ENCODE results near the gene VILL. TPM values are rescaled to one million over a fixed set of nuclear protein-coding genes. Genes with fewer than 3 reads are reported as not detected.

VILL gene
- total RNA-seq, 4 donors from 2014 or later: 112 to 214 (median 172) TPM

- H3K27me3 ChIP-seq: no peaks in the 10 kb centered on the region
- peaks cover 39 to 82% (median 60%) of the 10 kb centered on the region in 4 donors for H3K4me1 ChIP-seq
- no peak overlapping the region for H3K4me3 ChIP-seq
- DNase-seq: no peak
- intact Hi-C loops (cut with DNase I; ENCODE audit: low total_unique reads): no loop called here
- no peaks in the 10 kb centered on the region for H3K36me3 ChIP-seq
- H3K9me3 ChIP-seq: no peaks in the 10 kb centered on the region
- WGBS, 2 donors (ENCODE audit: low coverage in 1 of 2): 75 to 85% methylated on average over 7 to 8 of the region's 8 CpGs
- TF ChIP-seq POLR2A (IDR thresholded peaks at IDR 0.05) (no peak), POLR2AphosphoS5 (IDR thresholded peaks at IDR 0.05) (peak in 2 of 3 donors; percentile 25 to 57)
- in situ Hi-C loops (cut with MboI; ENCODE audit: low pct_ligation_motif_present in 1 of 4, low pct_unique_long_range_greater_than_20kb in 1 of 4, low sequenced_read_pairs in 3 of 4): no loop called here
- H3K27ac ChIP-seq: peak overlapping the region; percentile 63 to 77 (median 72)
Measured at GRCh38 chr3:37943631-37944314, 46.8 kb upstream of the VILL start.

GRCh38 chr3:37944391-37944842 is 46.2 kb upstream of the VILL start:
- peak overlapping the region; percentile 63 to 77 (median 72) for H3K27ac ChIP-seq
- H3K27me3 ChIP-seq: no peaks in the 10 kb centered on the region
- intact Hi-C loops (cut with DNase I; ENCODE audit: low total_unique reads) (no loop called here), in situ Hi-C loops (cut with MboI; ENCODE audit: low pct_ligation_motif_present in 1 of 4, low pct_unique_long_range_greater_than_20kb in 1 of 4, low sequenced_read_pairs in 3 of 4) (no loop called here)
- H3K4me3 ChIP-seq: no peak overlapping the region
- WGBS, 2 donors (ENCODE audit: low coverage in 1 of 2): 14 to 17% methylated on average over 2 of the region's 2 CpGs
- no peak for DNase-seq
- H3K9me3 ChIP-seq: no peaks in the 10 kb centered on the region
- no peaks in the 10 kb centered on the region for H3K36me3 ChIP-seq
- H3K4me1 ChIP-seq: peaks cover 39 to 78% (median 58%) of the 10 kb centered on the region in 4 donors
- TF ChIP-seq POLR2A (IDR thresholded peaks at IDR 0.05) (no peak), POLR2AphosphoS5 (IDR thresholded peaks at IDR 0.05) (no peak), CTCF (IDR thresholded peaks at IDR 0.05) (no peak), EP300 (IDR thresholded peaks at IDR 0.05; ENCODE audit: low read depth) (no peak)

GRCh38 chr3:37945156-37945806 is 45.3 kb upstream of the VILL start:
- no peak for TF ChIP-seq POLR2AphosphoS5 (IDR thresholded peaks at IDR 0.05)
- TF ChIP-seq EP300 (IDR thresholded peaks at IDR 0.05; ENCODE audit: low read depth): no peak
- TF ChIP-seq POLR2A (IDR thresholded peaks at IDR 0.05): no peak
- TF ChIP-seq CTCF (IDR thresholded peaks at IDR 0.05): no peak
- Histone ChIP-seq H3K4me3 (no peak overlapping the region), H3K36me3 (peaks cover 0 to 2% (median 0%) of the 10 kb centered on the region in 4 donors), H3K9me3 (no peaks in the 10 kb centered on the region), H3K27ac (peak overlapping the region; percentile 63 to 77 (median 72)), H3K4me1 (peaks cover 36 to 74% (median 57%) of the 10 kb centered on the region in 4 donors), H3K27me3 (no peaks in the 10 kb centered on the region)
- DNase-seq: no peak
- 38 to 52% methylated on average over 5 to 6 of the region's 6 CpGs for WGBS, 2 donors (ENCODE audit: low coverage in 1 of 2)
- in situ Hi-C loops (cut with MboI; ENCODE audit: low pct_ligation_motif_present in 1 of 4, low pct_unique_long_range_greater_than_20kb in 1 of 4, low sequenced_read_pairs in 3 of 4) (no loop called here), intact Hi-C loops (cut with DNase I; ENCODE audit: low total_unique reads) (no loop called here)

- Histone ChIP-seq H3K27me3 (no peaks in the 10 kb centered on the region), H3K27ac (peak overlapping the region; percentile 63 to 77 (median 72)), H3K36me3 (peaks cover 0 to 2% (median 0%) of the 10 kb centered on the region in 4 donors), H3K4me3 (no peak overlapping the region), H3K9me3 (no peaks in the 10 kb centered on the region), H3K4me1 (peaks cover 29 to 67% (median 51%) of the 10 kb centered on the region in 4 donors)
- intact Hi-C loops (cut with DNase I; ENCODE audit: low total_unique reads) (no loop called here), in situ Hi-C loops (cut with MboI; ENCODE audit: low pct_ligation_motif_present in 1 of 4, low pct_unique_long_range_greater_than_20kb in 1 of 4, low sequenced_read_pairs in 3 of 4) (no loop called here)
- DNase-seq: no peak
- WGBS, 2 donors (ENCODE audit: low coverage in 1 of 2): 48 to 94% methylated on average over 2 to 8 of the region's 8 CpGs
- no peak for TF ChIP-seq POLR2A (IDR thresholded peaks at IDR 0.05)
- no peak for TF ChIP-seq POLR2AphosphoS5 (IDR thresholded peaks at IDR 0.05)
- no peak for TF ChIP-seq EP300 (IDR thresholded peaks at IDR 0.05; ENCODE audit: low read depth)
- no peak for TF ChIP-seq CTCF (IDR thresholded peaks at IDR 0.05)
Measured at GRCh38 chr3:37945807-37946530, 44.6 kb upstream of the VILL start.
